HEK293 (cell line): Measurements from ENCODE around the gene RAB11FIP3.

Source experiments
- CTCF ChIA-PET: fragments of 350-600 bp; formaldehyde crosslinking; extraction: SDS; loops from one replicate; lab custom pipeline; 2021; ENCODE audit warnings: antibody characterized with exemption; lab: Yijun Ruan, JAX
- POLR2A ChIA-PET: fragments of 300-600 bp; formaldehyde crosslinking; extraction: SDS; loops from one replicate; lab custom pipeline; 2020; ENCODE audit warnings: antibody characterized with exemption, inconsistent platforms; lab: Yijun Ruan, JAX
- H3K27ac ChIP-seq: fragments of 200-500 bp; sonication (Bioruptor generic); 2 replicates; pipeline ENCODE4 v1.5.1; 2014; ENCODE audit warnings: low read depth, low read length, control low read depth, inconsistent platforms; ENCODE audit errors: extremely low read depth
- H3K36me3 ChIP-seq, 2 experiments: fragments of 200-500 bp in 1 of 2; sonication (Bioruptor generic) in 1 of 2; 1 replicate in 1 of 2; 2 replicates in 1 of 2; pipeline ENCODE4 v1.5.1; 2014 to 2017; ENCODE audit warnings: inconsistent platforms in 2 of 2, low read length in 2 of 2; ENCODE audit not compliant: control insufficient read depth in 2 of 2, insufficient read depth in 1 of 2
- H3K4me1 ChIP-seq: fragments of 200-500 bp; sonication (Bioruptor generic); 2 replicates; pipeline ENCODE4 v1.5.1; 2014; ENCODE audit warnings: mild to moderate bottlenecking, low read length, inconsistent platforms; ENCODE audit not compliant: control insufficient read depth, insufficient read depth
- H3K4me3 ChIP-seq: 2 replicates; pipeline ENCODE4 v1.5.1; 2011; ENCODE audit warnings: low read depth, mild to moderate bottlenecking, control low read depth, low read length, moderate library complexity
- H3K9me3 ChIP-seq: fragments of 200-500 bp; sonication (Bioruptor generic); 2 replicates; pipeline ENCODE4 v1.5.1; 2014; ENCODE audit warnings: low read depth, low read length, inconsistent platforms; ENCODE audit not compliant: control insufficient read depth, insufficient read depth
- GLI2 ChIP-seq: fragments of 450-650 bp; formaldehyde crosslinking; IDR thresholded peaks from 2 replicates; pipeline ENCODE4; 2017; ENCODE audit warnings: missing biosample characterization, missing genetic modification characterization, low read depth, borderline replicate concordance
- IKZF3 ChIP-seq: fragments of 450-650 bp; IDR thresholded peaks from 2 replicates; pipeline ENCODE4 v1.5.0; 2018; ENCODE audit warnings: missing biosample characterization, mild to moderate bottlenecking, missing genetic modification characterization, moderate library complexity
- KLF9 ChIP-seq: fragments of 450-650 bp; formaldehyde crosslinking; IDR thresholded peaks from 2 replicates; pipeline ENCODE4 v1.5.1; 2016; ENCODE audit warnings: missing biosample characterization, missing genetic modification characterization, low read depth
- PRDM1 ChIP-seq: fragments of 450-650 bp; formaldehyde crosslinking; IDR thresholded peaks from 2 replicates; pipeline ENCODE4; 2016; ENCODE audit warnings: missing biosample characterization, missing genetic modification characterization
- RBAK ChIP-seq: fragments of 450-650 bp; formaldehyde crosslinking; IDR thresholded peaks from 2 replicates; pipeline ENCODE4 v1.5.1; 2016; ENCODE audit warnings: missing biosample characterization, missing genetic modification characterization
- SP7 ChIP-seq: fragments of 450-650 bp; formaldehyde crosslinking; IDR thresholded peaks from 2 replicates; pipeline ENCODE4 v1.5.1; 2016; ENCODE audit warnings: missing biosample characterization, missing genetic modification characterization
- ZBTB17 ChIP-seq: fragments of 450-650 bp; formaldehyde crosslinking; IDR thresholded peaks from 2 replicates; pipeline ENCODE4 v1.5.1; 2016; ENCODE audit warnings: missing biosample characterization, missing genetic modification characterization
- ZBTB8A ChIP-seq: fragments of 450-650 bp; formaldehyde crosslinking; IDR thresholded peaks from 2 replicates; pipeline ENCODE4 v1.5.1; 2016; ENCODE audit warnings: missing biosample characterization, missing genetic modification characterization
- ZEB2 ChIP-seq: fragments of 450-650 bp; formaldehyde crosslinking; IDR thresholded peaks from 2 replicates; pipeline ENCODE4 v1.5.1; 2016; ENCODE audit warnings: missing biosample characterization, missing genetic modification characterization
- ZFP69B ChIP-seq: fragments of 450-650 bp; formaldehyde crosslinking; IDR thresholded peaks from 2 replicates; pipeline ENCODE4 v1.5.1; 2016; ENCODE audit warnings: missing biosample characterization, missing genetic modification characterization
- ZNF140 ChIP-seq: fragments of 450-650 bp; formaldehyde crosslinking; IDR thresholded peaks from 2 replicates; pipeline ENCODE4 v1.5.1; 2016; ENCODE audit warnings: missing biosample characterization, missing genetic modification characterization
- ZNF248 ChIP-seq: fragments of 450-650 bp; formaldehyde crosslinking; IDR thresholded peaks from 2 replicates; pipeline ENCODE4 v1.5.1; 2017; ENCODE audit warnings: missing biosample characterization, missing genetic modification characterization
- ZNF335 ChIP-seq: fragments of 450-650 bp; formaldehyde crosslinking; conservative IDR thresholded peaks from 2 replicates; pipeline ENCODE4 v1.5.1; 2016; ENCODE audit warnings: missing biosample characterization, missing genetic modification characterization
- ZNF514 ChIP-seq: fragments of 450-650 bp; formaldehyde crosslinking; IDR thresholded peaks from 2 replicates; pipeline ENCODE4 v1.5.1; 2016; ENCODE audit warnings: missing biosample characterization, missing genetic modification characterization
- ZNF558 ChIP-seq: fragments of 450-650 bp; formaldehyde crosslinking; IDR thresholded peaks from 2 replicates; pipeline ENCODE4 v1.5.1; 2016; ENCODE audit warnings: missing biosample characterization, missing genetic modification characterization
- ZNF600 ChIP-seq: fragments of 450-650 bp; formaldehyde crosslinking; IDR thresholded peaks from 2 replicates; pipeline ENCODE4 v1.5.1; 2016; ENCODE audit warnings: missing biosample characterization, missing genetic modification characterization
- ZNF629 ChIP-seq: fragments of 450-650 bp; formaldehyde crosslinking; IDR thresholded peaks from 2 replicates; pipeline ENCODE4 v1.5.1; 2017; ENCODE audit warnings: missing biosample characterization, missing genetic modification characterization
- ZNF660 ChIP-seq: fragments of 450-650 bp; IDR thresholded peaks from 2 replicates; pipeline ENCODE4 v1.5.1; 2018; ENCODE audit warnings: missing biosample characterization, mild to moderate bottlenecking, missing genetic modification characterization
- ZNF664 ChIP-seq: fragments of 450-650 bp; formaldehyde crosslinking; IDR thresholded peaks from 2 replicates; pipeline ENCODE4 v1.5.1; 2016; ENCODE audit warnings: missing biosample characterization, missing genetic modification characterization
- ZNF701 ChIP-seq: fragments of 450-650 bp; formaldehyde crosslinking; IDR thresholded peaks from 2 replicates; pipeline ENCODE4 v1.5.1; 2016; ENCODE audit warnings: missing biosample characterization, missing genetic modification characterization
- ZNF707 ChIP-seq: fragments of 450-650 bp; formaldehyde crosslinking; IDR thresholded peaks from 2 replicates; pipeline ENCODE4 v1.5.1; 2016; ENCODE audit warnings: missing biosample characterization, missing genetic modification characterization
- ZNF777 ChIP-seq: fragments of 450-650 bp; formaldehyde crosslinking; IDR thresholded peaks from 2 replicates; pipeline ENCODE4 v1.5.1; 2017; ENCODE audit warnings: missing biosample characterization, missing genetic modification characterization, borderline replicate concordance
- TF ChIP-seq, protein P1 (sequence below): fragments of 450-650 bp; formaldehyde crosslinking; IDR thresholded peaks from 2 replicates; pipeline ENCODE4; 2016; ENCODE audit warnings: missing biosample characterization, missing genetic modification characterization
- TF ChIP-seq, protein P2 (sequence below): fragments of 450-650 bp; formaldehyde crosslinking; IDR thresholded peaks from 2 replicates; pipeline ENCODE4 v1.5.1; 2016; ENCODE audit warnings: missing biosample characterization, missing genetic modification characterization
- TF ChIP-seq, protein P3 (sequence below): fragments of 450-650 bp; formaldehyde crosslinking; IDR thresholded peaks from 2 replicates; pipeline ENCODE4 v1.5.1; 2016; ENCODE audit warnings: missing biosample characterization, missing genetic modification characterization
- TF ChIP-seq, protein P4 (sequence below): fragments of 450-650 bp; formaldehyde crosslinking; IDR thresholded peaks from 2 replicates; pipeline ENCODE4 v1.5.1; 2016; ENCODE audit warnings: missing biosample characterization, missing genetic modification characterization
- TF ChIP-seq, protein P5 (sequence below): fragments of 450-650 bp; formaldehyde crosslinking; IDR thresholded peaks from 2 replicates; pipeline ENCODE4 v1.5.1; 2016; ENCODE audit warnings: missing biosample characterization, missing genetic modification characterization, low read depth
- TF ChIP-seq, protein P6 (sequence below): fragments of 450-650 bp; formaldehyde crosslinking; IDR thresholded peaks from 2 replicates; pipeline ENCODE4 v1.5.1; 2016; ENCODE audit warnings: missing biosample characterization, missing genetic modification characterization

RAB11FIP3 gene

DNA sequence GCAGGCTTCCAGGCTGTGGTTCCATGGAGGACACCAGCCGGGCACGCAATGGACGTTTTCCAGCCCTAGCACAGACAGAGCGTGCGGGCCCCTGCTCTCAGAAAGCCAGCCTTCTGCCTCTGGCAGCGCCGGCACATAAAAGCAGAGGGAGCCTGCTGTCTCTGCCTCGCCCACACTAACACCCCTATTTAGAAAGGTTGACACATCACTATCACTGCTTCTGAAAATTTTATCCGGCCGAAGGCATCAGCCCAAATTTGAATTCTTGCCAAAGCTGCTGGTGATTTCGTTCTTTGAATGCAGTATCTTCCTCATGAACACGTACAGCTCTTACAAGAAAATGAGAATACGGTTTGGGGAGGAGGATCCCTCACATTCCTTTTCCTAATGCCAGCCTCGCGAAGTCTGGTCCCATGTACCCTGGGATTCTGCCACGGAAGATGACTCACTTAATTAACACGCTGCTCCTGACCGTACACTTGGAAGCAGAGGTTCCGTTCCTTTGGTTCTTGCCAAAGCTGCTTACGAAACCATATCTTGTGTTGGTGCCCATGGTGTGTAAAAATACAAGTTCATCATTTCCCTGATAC lies 1.3 kb upstream of the RAB11FIP3 start (continued):
- 0 out of 2 replicates have a peak, but pooled peaks have one; percentile 19 for TF ChIP-seq IKZF3 (tag by site-specific recombination)
- peak; percentile 19; the same call in 1 of the 2 replicates for TF ChIP-seq ZBTB8A
- TF ChIP-seq ZEB2 (tag by site-specific recombination) = peak; percentile 77; the same call in 1 of the 2 replicates
- 0 out of 2 replicates have a peak, but pooled peaks have one; percentile 9 for TF ChIP-seq ZFP69B (tag by site-specific recombination)
- TF ChIP-seq ZNF335 (tag by site-specific recombination) = peak; percentile 57
- TF ChIP-seq, protein P1, sequence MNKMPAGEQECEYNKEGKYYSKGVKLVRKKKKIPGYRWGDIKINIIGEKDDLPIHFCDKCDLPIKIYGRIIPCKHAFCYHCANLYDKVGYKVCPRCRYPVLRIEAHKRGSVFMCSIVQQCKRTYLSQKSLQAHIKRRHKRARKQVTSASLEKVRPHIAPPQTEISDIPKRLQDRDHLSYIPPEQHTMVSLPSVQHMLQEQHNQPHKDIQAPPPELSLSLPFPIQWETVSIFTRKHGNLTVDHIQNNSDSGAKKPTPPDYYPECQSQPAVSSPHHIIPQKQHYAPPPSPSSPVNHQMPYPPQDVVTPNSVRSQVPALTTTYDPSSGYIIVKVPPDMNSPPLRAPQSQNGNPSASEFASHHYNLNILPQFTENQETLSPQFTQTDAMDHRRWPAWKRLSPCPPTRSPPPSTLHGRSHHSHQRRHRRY = no peak
- peak; percentile 93 for TF ChIP-seq ZNF600 (tag by site-specific recombination)
- TF ChIP-seq, protein P2, sequence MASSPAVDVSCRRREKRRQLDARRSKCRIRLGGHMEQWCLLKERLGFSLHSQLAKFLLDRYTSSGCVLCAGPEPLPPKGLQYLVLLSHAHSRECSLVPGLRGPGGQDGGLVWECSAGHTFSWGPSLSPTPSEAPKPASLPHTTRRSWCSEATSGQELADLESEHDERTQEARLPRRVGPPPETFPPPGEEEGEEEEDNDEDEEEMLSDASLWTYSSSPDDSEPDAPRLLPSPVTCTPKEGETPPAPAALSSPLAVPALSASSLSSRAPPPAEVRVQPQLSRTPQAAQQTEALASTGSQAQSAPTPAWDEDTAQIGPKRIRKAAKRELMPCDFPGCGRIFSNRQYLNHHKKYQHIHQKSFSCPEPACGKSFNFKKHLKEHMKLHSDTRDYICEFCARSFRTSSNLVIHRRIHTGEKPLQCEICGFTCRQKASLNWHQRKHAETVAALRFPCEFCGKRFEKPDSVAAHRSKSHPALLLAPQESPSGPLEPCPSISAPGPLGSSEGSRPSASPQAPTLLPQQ (tag by site-specific recombination) = 0 out of 2 replicates have a peak, but pooled peaks have one; percentile 28
- no peak for TF ChIP-seq RBAK (tag by site-specific recombination)
- TF ChIP-seq ZNF629 (tag by site-specific recombination) = 0 out of 2 replicates have a peak, but pooled peaks have one; percentile 14
- no peak for TF ChIP-seq ZNF701
- peak; percentile 94 for TF ChIP-seq ZNF660 (tag by site-specific recombination)
- TF ChIP-seq ZNF707 (tag by site-specific recombination) = no peak
- no peak for TF ChIP-seq ZNF558 (tag by site-specific recombination)
- peak; percentile 84 for TF ChIP-seq SP7 (tag by site-specific recombination)
- TF ChIP-seq, all 188 proteins: peak for 17

DNA sequence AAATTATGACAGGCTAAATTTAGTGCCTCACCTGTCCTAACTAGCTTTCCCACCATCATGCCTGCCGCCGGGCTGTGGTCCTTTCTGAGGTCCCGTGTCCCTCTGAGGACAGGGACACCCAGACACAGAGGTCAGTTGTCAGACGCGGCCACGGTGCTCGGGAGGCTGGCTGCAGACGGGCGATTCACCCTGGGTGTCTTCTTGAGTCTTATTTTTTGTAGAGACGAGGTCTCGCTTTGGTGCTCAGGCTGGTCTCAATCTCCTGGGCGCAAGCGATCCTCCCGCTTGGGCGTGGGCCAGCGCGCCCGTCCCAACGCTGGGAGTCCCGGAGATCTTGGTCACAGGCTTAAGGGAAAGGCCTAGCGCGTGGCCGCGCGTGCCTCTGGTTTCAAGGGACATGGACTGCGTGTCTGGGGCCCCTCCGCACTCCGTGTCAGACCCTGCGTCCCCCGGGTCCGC lies 797 bp upstream of the RAB11FIP3 start:
- peak overlapping the region; percentile 78; the same call in 1 of the 2 replicates for H3K27ac ChIP-seq
- peaks cover 9% of the 10 kb centered on the region; the same call in 1 of the 2 replicates for H3K4me1 ChIP-seq
- POLR2A ChIA-PET = interaction anchor here (0.9 to 3.0 kb wide), 3 partner anchors 23 to 99 kb away, joined by 3 to 14 read pairs (median 3); partner anchors contain the start of gene DECR2
- no peaks in the 10 kb centered on the region for H3K9me3 ChIP-seq
- CTCF ChIA-PET = interaction anchor here (0.7 to 1.7 kb wide), 3 partner anchors 21 to 70 kb away, joined by 3 to 6 read pairs (median 6); no protein-coding TSS in a partner anchor
- peak overlapping the region; percentile 74 for H3K4me3 ChIP-seq
- peaks cover 4 to 12% of the 10 kb centered on the region in 2 experiments; a peak in 2 of 3 replicates for H3K36me3 ChIP-seq
- TF ChIP-seq KLF9 = no peak
- TF ChIP-seq PRDM1 (tag by site-specific recombination) = no peak
- TF ChIP-seq, protein P3, sequence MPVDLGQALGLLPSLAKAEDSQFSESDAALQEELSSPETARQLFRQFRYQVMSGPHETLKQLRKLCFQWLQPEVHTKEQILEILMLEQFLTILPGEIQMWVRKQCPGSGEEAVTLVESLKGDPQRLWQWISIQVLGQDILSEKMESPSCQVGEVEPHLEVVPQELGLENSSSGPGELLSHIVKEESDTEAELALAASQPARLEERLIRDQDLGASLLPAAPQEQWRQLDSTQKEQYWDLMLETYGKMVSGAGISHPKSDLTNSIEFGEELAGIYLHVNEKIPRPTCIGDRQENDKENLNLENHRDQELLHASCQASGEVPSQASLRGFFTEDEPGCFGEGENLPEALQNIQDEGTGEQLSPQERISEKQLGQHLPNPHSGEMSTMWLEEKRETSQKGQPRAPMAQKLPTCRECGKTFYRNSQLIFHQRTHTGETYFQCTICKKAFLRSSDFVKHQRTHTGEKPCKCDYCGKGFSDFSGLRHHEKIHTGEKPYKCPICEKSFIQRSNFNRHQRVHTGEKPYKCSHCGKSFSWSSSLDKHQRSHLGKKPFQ (tag by site-specific recombination) = no peak
- TF ChIP-seq ZNF777 = no peak
- TF ChIP-seq, protein P4, sequence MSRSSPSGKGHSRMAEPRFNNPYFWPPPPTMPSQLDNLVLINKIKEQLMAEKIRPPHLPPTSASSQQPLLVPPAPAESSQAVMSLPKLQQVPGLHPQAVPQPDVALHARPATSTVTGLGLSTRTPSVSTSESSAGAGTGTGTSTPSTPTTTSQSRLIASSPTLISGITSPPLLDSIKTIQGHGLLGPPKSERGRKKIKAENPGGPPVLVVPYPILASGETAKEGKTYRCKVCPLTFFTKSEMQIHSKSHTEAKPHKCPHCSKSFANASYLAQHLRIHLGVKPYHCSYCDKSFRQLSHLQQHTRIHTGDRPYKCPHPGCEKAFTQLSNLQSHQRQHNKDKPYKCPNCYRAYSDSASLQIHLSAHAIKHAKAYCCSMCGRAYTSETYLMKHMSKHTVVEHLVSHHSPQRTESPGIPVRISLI = no peak
- no peak for TF ChIP-seq ZBTB17
- TF ChIP-seq ZNF514 (tag by site-specific recombination) = no peak
- TF ChIP-seq ZNF629 (tag by site-specific recombination) = 0 out of 2 replicates have a peak, but pooled peaks have one; percentile 2
- TF ChIP-seq, protein P5, sequence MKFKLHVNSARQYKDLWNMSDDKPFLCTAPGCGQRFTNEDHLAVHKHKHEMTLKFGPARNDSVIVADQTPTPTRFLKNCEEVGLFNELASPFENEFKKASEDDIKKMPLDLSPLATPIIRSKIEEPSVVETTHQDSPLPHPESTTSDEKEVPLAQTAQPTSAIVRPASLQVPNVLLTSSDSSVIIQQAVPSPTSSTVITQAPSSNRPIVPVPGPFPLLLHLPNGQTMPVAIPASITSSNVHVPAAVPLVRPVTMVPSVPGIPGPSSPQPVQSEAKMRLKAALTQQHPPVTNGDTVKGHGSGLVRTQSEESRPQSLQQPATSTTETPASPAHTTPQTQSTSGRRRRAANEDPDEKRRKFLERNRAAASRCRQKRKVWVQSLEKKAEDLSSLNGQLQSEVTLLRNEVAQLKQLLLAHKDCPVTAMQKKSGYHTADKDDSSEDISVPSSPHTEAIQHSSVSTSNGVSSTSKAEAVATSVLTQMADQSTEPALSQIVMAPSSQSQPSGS (tag by site-specific recombination) = no peak
- TF ChIP-seq ZNF140 = no peak
- TF ChIP-seq, protein P6, sequence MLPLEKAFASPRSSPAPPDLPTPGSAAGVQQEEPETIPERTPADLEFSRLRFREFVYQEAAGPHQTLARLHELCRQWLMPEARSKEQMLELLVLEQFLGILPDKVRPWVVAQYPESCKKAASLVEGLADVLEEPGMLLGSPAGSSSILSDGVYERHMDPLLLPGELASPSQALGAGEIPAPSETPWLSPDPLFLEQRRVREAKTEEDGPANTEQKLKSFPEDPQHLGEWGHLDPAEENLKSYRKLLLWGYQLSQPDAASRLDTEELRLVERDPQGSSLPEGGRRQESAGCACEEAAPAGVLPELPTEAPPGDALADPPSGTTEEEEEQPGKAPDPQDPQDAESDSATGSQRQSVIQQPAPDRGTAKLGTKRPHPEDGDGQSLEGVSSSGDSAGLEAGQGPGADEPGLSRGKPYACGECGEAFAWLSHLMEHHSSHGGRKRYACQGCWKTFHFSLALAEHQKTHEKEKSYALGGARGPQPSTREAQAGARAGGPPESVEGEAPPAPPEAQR (tag by site-specific recombination) = no peak
- no peak for TF ChIP-seq GLI2 (tag by site-specific recombination)
- TF ChIP-seq ZNF664 = no peak
- no peak for TF ChIP-seq ZNF248 (tag by site-specific recombination)
